GM12891 (cell line): Measurements from ENCODE around the gene KDM4D.

Experiments used
- PAX5 ChIP-seq: IDR thresholded peaks from 2 replicates; pipeline ENCODE4 v1.6.1; 2011; ENCODE audit warnings: low read length, moderate library complexity, mild to moderate bottlenecking; ENCODE audit not compliant: insufficient read depth, severe bottlenecking
- POLR2A ChIP-seq: IDR thresholded peaks from 2 replicates; pipeline ENCODE4 v1.6.1; 2011; ENCODE audit warnings: low read depth, low read length, control low read depth
- POLR2AphosphoS5 ChIP-seq: IDR thresholded peaks from 2 replicates; pipeline ENCODE4 v1.6.1; 2011; ENCODE audit warnings: low read depth, low read length, control low read depth
- POU2F2 ChIP-seq: IDR thresholded peaks from 2 replicates; pipeline ENCODE4 v1.6.1; 2011; ENCODE audit warnings: low read depth, mild to moderate bottlenecking, control low read depth, low read length, moderate library complexity
- SPI1 ChIP-seq: IDR thresholded peaks from 2 replicates; pipeline ENCODE4 v1.6.1; 2011; ENCODE audit warnings: low read depth, low read length, control low read depth
- TAF1 ChIP-seq: IDR thresholded peaks from 2 replicates; pipeline ENCODE4 v1.6.1; 2011; ENCODE audit warnings: low read depth, low read length, control low read depth

- TF ChIP-seq POLR2A: no peak
- TF ChIP-seq TAF1: no peak
- no peak for TF ChIP-seq POLR2AphosphoS5
- TF ChIP-seq SPI1: no peak
- TF ChIP-seq PAX5: no peak
- TF ChIP-seq POU2F2: no peak
These were observed 25.4 kb upstream of the KDM4D start for GRCh38 chr11:94948070-94948617.
